NCI-H510A treated with DMSO at 0.1 percent for 48 hours (cell line): Measurements from ENCODE around the gene NR1H4.
"Not testable (repeated sequence)": the region's sequence is repeated elsewhere in the genome, so short reads cannot be mapped to it uniquely, and the experiment has no call there.

Experiments used
- DNase-seq: peaks from one replicate; lab custom pipeline; 2025; lab: John Stamatoyannopoulos, UW

NR1H4 gene

GRCh38 chr12:100473050-100473715, 483 bp upstream of the NR1H4 start:
- no peak for DNase-seq

GRCh38 chr12:100474617-100475016, 951 bp downstream of the NR1H4 start:
- DNase-seq, result no peak

GRCh38 chr12:100476013-100476751, 2.5 kb downstream of the NR1H4 start:
- DNase-seq, result no peak

DNA sequence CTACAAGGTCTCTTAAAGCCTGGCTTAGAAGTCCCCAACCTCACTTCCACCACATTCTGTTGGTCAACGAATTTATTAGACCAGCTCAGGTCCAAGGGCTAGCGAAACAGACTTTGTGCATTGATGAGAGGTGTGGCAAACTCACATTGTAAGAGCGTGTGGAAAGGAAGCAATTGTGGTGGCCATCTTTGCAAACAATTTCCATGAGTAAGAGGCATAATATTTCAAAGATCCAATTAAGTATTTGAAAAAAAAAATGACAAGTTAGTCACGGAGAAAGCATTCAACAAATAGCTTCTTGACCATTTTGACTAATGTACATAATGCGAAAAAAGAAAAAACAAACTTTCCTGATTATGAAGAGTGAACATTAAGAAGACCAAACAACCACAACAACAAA, 7.4 kb downstream of the NR1H4 start:
- DNase-seq, result no peak

- DNase-seq, result no peak
Measured at GRCh38 chr12:100484183-100484886, 10.7 kb downstream of the NR1H4 start.

DNA sequence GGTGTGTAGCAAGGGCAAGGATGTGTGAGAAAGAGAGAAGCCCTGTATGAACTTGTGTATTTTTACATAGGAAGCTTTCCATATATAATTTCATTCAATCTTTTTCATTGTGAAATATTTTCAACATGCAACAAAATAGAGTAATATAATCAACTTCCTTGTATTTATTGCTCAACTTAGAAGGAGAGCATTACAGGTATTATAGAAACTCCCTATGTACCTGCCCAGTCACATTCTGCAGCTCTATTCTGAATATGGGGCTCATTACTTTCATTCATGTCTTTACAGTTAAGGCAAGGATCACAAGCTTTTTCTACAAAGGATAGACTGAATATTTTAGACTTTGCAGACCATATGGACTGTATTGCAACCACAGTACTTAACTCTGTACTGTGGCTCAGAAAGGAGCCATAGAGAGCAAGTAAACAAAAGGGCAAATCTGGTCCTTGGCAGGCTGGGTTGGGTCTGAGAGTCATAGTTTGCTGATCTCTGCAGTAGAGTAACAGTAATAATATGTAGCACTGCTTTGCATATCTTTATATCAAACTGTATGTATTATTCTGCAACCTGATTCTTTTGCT, 11.3 kb downstream of the NR1H4 start:
- DNase-seq, result no peak

DNA sequence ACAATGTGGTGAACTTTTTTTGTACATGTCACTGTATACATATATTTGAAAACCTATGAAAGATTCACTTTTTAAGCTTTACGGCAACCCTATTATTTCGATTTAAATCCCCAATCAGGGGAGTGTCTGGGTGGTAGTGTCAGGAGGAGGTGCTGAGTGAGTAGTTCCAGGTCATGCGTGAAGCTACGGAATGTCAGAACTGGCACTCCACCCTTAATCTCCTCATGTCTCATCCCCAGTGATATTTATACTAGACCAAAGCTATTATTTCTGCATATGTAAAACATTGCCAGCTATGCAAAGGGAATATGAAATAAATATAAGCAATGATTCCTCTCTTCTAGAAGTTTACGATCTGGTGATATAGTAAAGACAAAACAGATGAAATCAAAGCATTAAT, 12.3 kb downstream of the NR1H4 start:
- DNase-seq, result no peak

DNA sequence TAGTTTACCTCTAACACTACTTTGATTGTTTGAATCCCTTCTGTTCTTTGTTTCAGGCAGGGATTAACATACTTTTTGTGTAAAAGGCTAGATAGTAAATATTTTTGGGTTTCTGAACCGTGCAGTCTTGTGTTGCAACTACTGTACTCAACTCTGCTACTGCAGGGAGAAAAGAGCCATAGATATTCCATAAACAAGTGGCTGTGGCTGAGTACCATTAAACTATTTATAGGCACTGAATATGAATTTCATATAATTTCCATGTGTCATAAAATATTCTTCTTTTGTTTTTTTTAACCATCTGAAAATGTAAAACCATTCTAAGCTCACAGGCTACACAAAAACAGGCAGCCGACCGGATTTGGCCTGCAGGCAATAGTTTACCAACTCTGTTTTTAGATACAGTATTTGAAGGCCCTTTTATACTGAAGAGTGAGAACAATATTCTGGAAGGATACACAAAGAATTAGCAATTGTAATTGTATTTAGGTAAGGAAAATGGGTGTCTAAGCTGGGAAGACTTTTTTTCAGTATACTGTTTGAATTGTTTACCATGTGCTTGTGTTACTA, 15.7 kb downstream of the NR1H4 start:
- no peak for DNase-seq

- DNase-seq, result no peak
Measured at GRCh38 chr12:100490056-100490455, 16.4 kb downstream of the NR1H4 start.

DNA sequence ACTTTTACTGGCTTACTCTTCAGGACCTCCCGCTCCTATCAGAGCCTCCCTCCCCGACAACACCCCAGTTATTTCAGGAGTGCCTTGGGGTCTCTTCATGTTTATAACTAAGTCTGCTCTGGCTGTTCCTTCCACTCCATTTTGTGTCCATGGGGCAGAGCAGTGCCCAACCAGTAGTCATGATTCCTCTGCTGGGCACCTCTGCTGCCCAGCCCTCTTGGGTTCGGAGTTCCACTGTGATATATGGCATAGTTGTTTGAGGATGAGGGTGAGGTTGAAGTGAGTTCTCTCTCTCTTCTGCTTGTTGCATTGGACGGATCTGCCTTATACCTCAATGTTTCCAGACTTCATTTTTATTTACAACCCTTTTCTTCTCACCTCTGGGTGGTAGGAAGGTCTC, 17.4 kb downstream of the NR1H4 start:
- no peak for DNase-seq

- no peak for DNase-seq
Measured at GRCh38 chr12:100493396-100494012, 19.8 kb downstream of the NR1H4 start.

DNA sequence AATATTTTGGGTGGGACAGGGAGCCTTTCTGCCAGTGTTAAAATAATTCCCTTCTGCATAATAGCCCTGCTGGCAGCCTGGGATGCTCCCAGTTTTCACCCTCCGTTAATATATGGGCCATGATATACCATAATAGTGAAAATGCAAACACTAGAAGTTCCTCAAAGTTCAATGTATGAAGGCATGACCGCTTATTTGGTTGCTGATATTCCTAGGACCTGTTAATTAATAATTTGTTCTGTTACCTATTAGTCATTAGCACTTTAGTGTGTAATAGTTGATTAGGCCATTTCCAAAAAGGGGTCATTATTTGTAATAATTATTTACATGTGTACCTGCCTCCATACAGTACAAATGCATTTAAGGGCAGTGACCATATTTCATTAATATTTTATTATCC, 20.4 kb downstream of the NR1H4 start:
- DNase-seq, result no peak

- no peak for DNase-seq
Measured at GRCh38 chr12:100494538-100494937, 20.9 kb downstream of the NR1H4 start.

DNA sequence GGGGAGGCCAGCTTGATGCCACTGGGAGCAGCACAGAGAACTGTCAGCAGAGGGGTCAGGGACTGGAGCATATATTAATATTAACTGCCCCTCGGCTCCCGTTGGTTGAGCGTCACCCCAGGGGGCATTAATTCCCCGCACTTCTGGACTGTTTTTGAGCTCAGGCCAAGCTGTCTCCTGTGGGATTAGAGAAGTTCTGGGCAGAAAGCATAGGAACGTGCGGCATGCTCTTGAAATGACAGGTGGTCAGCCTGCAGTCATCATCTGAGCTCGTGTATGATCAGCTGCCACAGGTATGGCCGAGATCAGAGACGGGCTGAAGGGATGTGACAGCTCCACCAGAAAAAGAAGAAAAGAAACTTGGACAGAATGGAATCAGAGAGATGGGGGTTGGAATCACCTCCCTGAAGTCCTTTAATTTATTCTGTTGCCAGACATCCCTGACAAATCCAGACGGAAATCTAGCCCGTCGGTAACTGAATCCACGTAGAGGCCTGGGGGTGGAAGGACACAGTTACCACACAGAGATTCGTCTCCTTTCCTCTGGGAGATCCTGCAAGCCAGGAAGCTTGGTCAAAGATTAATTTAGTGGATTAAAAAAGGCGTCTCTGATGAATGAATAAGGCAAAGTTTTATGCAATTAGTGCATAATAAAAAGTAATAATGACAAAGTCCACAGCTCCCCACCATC, 23.6 kb downstream of the NR1H4 start:
- DNase-seq, result no peak

- DNase-seq, result no peak
Measured at GRCh38 chr12:100498141-100498540, 24.5 kb downstream of the NR1H4 start.

DNA sequence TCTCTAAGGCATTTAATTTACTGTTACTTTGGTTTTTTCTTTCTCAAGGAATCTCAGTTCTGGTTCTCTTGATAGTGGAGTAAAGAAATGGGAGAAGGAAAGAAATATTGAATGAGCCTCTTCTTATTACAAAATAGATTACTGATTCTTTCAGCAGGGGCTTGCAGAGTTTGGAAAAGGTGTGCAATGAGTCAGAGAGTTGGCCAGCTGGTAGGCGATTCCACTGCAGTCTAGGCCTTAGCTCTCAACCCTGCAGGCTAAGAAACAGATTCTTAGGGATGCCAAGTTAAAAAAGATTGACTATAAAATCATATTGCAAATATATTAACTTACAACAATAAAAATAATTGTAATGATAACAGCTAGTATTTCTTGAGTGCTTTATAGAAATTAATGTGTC, 25.8 kb downstream of the NR1H4 start:
- DNase-seq, result no peak

- DNase-seq, result not testable (repeated sequence)
Measured at GRCh38 chr12:100502718-100503117, 29.1 kb downstream of the NR1H4 start.

DNA sequence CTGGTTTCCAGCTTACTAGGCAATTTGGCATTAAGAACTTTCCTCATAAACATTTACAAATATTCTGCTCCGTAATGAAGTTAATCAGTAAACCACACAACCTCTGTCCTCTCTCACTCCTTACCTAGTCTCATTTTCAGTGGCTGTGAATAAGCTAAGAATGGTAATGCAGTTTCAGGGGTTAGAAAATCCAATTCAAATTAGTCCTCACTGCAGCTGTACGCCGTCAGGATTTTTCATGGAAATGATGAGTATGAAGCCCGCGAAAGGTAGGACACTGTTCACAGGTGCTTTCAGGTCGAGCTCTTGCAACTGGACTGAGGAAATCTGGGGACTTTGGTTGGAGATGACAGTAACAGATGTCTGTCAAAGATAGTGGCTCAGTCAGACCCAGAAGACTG, 29.6 kb downstream of the NR1H4 start:
- no peak for DNase-seq

DNA sequence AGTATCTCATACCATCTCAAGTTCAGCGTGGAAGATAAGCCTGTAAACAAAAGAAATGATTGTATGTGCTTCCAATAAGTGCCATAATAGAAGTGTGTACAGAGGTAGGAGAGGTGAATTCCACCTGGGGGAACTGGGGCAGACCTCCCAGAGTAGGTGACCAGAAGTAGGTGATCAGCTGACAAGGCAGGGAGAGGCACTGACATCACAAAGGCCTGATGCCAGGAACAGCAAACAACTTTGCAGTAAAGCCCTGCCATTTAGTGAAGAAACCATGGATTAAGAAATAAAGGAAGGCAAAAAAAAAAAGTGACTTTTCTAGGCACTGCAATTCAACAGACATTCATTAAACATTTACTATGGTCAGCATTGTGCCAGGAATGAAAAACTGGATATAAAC, 31.1 kb downstream of the NR1H4 start:
- no peak for DNase-seq

DNA sequence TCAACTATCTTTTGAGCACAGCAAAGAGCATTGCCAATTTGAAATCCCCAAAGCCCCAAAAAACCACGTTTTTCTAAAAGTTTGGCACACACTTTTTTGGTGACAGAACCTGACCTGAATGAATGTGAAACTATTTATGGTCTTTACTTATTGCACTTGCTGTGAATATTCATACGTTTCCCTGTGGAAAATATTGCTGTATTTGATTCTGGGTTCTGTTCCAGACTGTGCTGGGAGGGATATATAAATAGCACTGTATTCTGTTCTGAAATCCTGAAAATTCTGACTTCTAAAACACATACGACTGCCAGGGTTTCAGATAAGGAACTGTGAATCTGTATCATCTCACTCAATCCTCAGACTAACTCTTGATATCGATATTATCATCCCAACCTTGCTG, 35.1 kb downstream of the NR1H4 start:
- no peak for DNase-seq

GRCh38 chr12:100512692-100513091, 39.0 kb downstream of the NR1H4 start:
- no peak for DNase-seq
